ENCODE measurements around the gene AMBRA1. TPM values are rescaled to one million over a fixed set of nuclear protein-coding genes. Genes with fewer than 3 reads are reported as not detected.

AMBRA1 gene
- total RNA-seq, 2 experiments from 2014 or later = 24.6 to 30.7 TPM

- Histone ChIP-seq H3K9me2 (ENCODE audit: insufficient read depth, low read length) (no peaks in the 10 kb centered on the region), H3K4me1 (ENCODE audit: insufficient read depth, low read length, poor library complexity, severe bottlenecking) (no peaks in the 10 kb centered on the region)
- POLR2A ChIA-PET = no interaction called here
Observed at GRCh38 chr11:46457659-46458424, 136.0 kb downstream of the AMBRA1 start.

GRCh38 chr11:46457021-46457420 is 136.8 kb downstream of the AMBRA1 start:
- Histone ChIP-seq H3K4me3 (ENCODE audit: low read depth, low read length, poor library complexity, severe bottlenecking) (no peak overlapping the region), H3K4me1 (ENCODE audit: insufficient read depth, low read length, poor library complexity, severe bottlenecking) (no peaks in the 10 kb centered on the region), H4K20me1 (ENCODE audit: insufficient read depth, low read length) (no peaks in the 10 kb centered on the region), H3K4me2 (ENCODE audit: low read length) (no peak overlapping the region), H3K79me2 (ENCODE audit: insufficient read depth, low read depth, low read length) (no peaks in the 10 kb centered on the region), H3K36me3 (ENCODE audit: insufficient read depth, low read length) (peaks cover 3% of the 10 kb centered on the region; the same call in 1 of the 2 replicates), H2AFZ (ENCODE audit: low read length) (no peak overlapping the region), H3K9me2 (ENCODE audit: insufficient read depth, low read length) (no peaks in the 10 kb centered on the region), H3K27ac (ENCODE audit: low read depth, low read length, poor library complexity, severe bottlenecking) (no peak overlapping the region), H3K9me3 (ENCODE audit: low read length) (no peaks in the 10 kb centered on the region)
- no peak for TF ChIP-seq CTCF (conservative IDR thresholded peaks at IDR 0.05; ENCODE audit: low read length)
- no peak for TF ChIP-seq EZH2phosphoT487 (IDR thresholded peaks at IDR 0.05; ENCODE audit: borderline replicate concordance, low read depth, low read length)
- intact Hi-C loops (cut with micrococcal nuclease; ENCODE audit: unreplicated experiment) = no loop called here
- POLR2A ChIA-PET = no interaction called here
- CTCF ChIA-PET (ENCODE audit: unreplicated experiment) = interaction anchor here (0.6 kb wide), 1 partner anchor 44 kb away, joined by 7 read pairs; no protein-coding TSS in a partner anchor
- no peak for DNase-seq (ENCODE audit: low spot score)
- no TSS peak for BruUV-seq (replicated peaks)

More at GRCh38 chr11:46457659-46458424, 136.0 kb downstream of the AMBRA1 start:
- H3K79me2 ChIP-seq (ENCODE audit: insufficient read depth, low read depth, low read length) = no peaks in the 10 kb centered on the region
- H3K4me2 ChIP-seq (ENCODE audit: low read length) = no peak overlapping the region
- H2AFZ ChIP-seq (ENCODE audit: low read length) = no peak overlapping the region
- peaks cover 3% of the 10 kb centered on the region; the same call in 1 of the 2 replicates for H3K36me3 ChIP-seq (ENCODE audit: insufficient read depth, low read length)
- intact Hi-C loops (cut with micrococcal nuclease; ENCODE audit: unreplicated experiment) = no loop called here
- H3K27ac ChIP-seq (ENCODE audit: low read depth, low read length, poor library complexity, severe bottlenecking) = no peak overlapping the region
- no peaks in the 10 kb centered on the region for H3K9me3 ChIP-seq (ENCODE audit: low read length)
- CTCF ChIA-PET (ENCODE audit: unreplicated experiment) = no interaction called here
- no peak for DNase-seq (ENCODE audit: low spot score)
- BruUV-seq (replicated peaks) = no TSS peak
- no peak overlapping the region for H3K4me3 ChIP-seq (ENCODE audit: low read depth, low read length, poor library complexity, severe bottlenecking)
- H4K20me1 ChIP-seq (ENCODE audit: insufficient read depth, low read length) = no peaks in the 10 kb centered on the region
- no peak for TF ChIP-seq EZH2phosphoT487 (IDR thresholded peaks at IDR 0.05; ENCODE audit: borderline replicate concordance, low read depth, low read length)

GRCh38 chr11:46456269-46457001 is 137.4 kb downstream of the AMBRA1 start:
- Histone ChIP-seq H2AFZ (ENCODE audit: low read length) (no peak overlapping the region), H3K36me3 (ENCODE audit: insufficient read depth, low read length) (peaks cover 3% of the 10 kb centered on the region; the same call in 1 of the 2 replicates), H3K9me3 (ENCODE audit: low read length) (no peaks in the 10 kb centered on the region), H3K4me3 (ENCODE audit: low read depth, low read length, poor library complexity, severe bottlenecking) (no peak overlapping the region), H3K27ac (ENCODE audit: low read depth, low read length, poor library complexity, severe bottlenecking) (no peak overlapping the region), H3K4me2 (ENCODE audit: low read length) (no peak overlapping the region), H3K9me2 (ENCODE audit: insufficient read depth, low read length) (no peaks in the 10 kb centered on the region), H3K4me1 (ENCODE audit: insufficient read depth, low read length, poor library complexity, severe bottlenecking) (no peaks in the 10 kb centered on the region), H4K20me1 (ENCODE audit: insufficient read depth, low read length) (peaks cover under 1% of the 10 kb centered on the region; the same call in 1 of the 2 replicates), H3K79me2 (ENCODE audit: insufficient read depth, low read depth, low read length) (no peaks in the 10 kb centered on the region)
- CTCF ChIA-PET (ENCODE audit: unreplicated experiment) = interaction anchor here (0.6 to 1.3 kb wide), 2 partner anchors 34 to 45 kb away, joined by 3 to 7 read pairs; no protein-coding TSS in a partner anchor
- TF ChIP-seq CTCF (conservative IDR thresholded peaks at IDR 0.05; ENCODE audit: low read length) (no peak), EZH2phosphoT487 (IDR thresholded peaks at IDR 0.05; ENCODE audit: borderline replicate concordance, low read depth, low read length) (no peak)
- DNase-seq (ENCODE audit: low spot score) = no peak
- BruUV-seq (replicated peaks) = no TSS peak
- POLR2A ChIA-PET = no interaction called here
- intact Hi-C loops (cut with micrococcal nuclease; ENCODE audit: unreplicated experiment) = no loop called here
